Stimulated activated CD4-positive, alpha-beta T cell treated with anti-CD3 and anti-CD28 coated beads, TNF-alpha, amount 100 ng/mL, for 1 hour (primary cell): ENCODE measurements around the gene FARSB.

Source experiments
- DNase-seq, 3 donors: peaks; one replicate each; pipeline ENCODE4 v3.0.0-alpha.2; 2020; ENCODE audit warnings: low read depth in 3 of 3, low spot score in 1 of 3

The FARSB gene

GRCh38 chr2:222561817-222562645 is 93.9 kb downstream of the FARSB start:
- no peak for DNase-seq

GRCh38 chr2:222561151-222561550 is 94.7 kb downstream of the FARSB start:
- no peak for DNase-seq

- DNase-seq = no peak
Measured at GRCh38 chr2:222554517-222554916, 101.4 kb downstream of the FARSB start.

GRCh38 chr2:222548992-222549391 is 106.9 kb downstream of the FARSB start:
- DNase-seq = no peak

- DNase-seq = no peak
Measured at GRCh38 chr2:222547083-222547482, 108.8 kb downstream of the FARSB start.

GRCh38 chr2:222545823-222546795 is 109.8 kb downstream of the FARSB start:
- no peak for DNase-seq

GRCh38 chr2:222544661-222545060 is 111.2 kb downstream of the FARSB start:
- DNase-seq = no peak

- no peak for DNase-seq
Measured at GRCh38 chr2:222538535-222538934, 117.4 kb downstream of the FARSB start.

- DNase-seq = no peak
Measured at GRCh38 chr2:222535477-222535876, 120.4 kb downstream of the FARSB start.

- no peak for DNase-seq
Measured at GRCh38 chr2:222532315-222532714, 123.6 kb downstream of the FARSB start.

GRCh38 chr2:222526480-222527277 is 129.2 kb downstream of the FARSB start:
- no peak for DNase-seq

GRCh38 chr2:222525811-222526210 is 130.1 kb downstream of the FARSB start:
- DNase-seq = no peak

GRCh38 chr2:222523783-222524544 is 131.9 kb downstream of the FARSB start:
- DNase-seq = no peak

- DNase-seq = no peak
Measured at GRCh38 chr2:222522082-222522481, 133.8 kb downstream of the FARSB start.

- DNase-seq = no peak
Measured at GRCh38 chr2:222521099-222521498, 134.8 kb downstream of the FARSB start.
